ENCODE data around the gene ATRN.
"Not testable (repeated sequence)": the region's sequence is repeated elsewhere in the genome, so short reads cannot be mapped to it uniquely, and the experiment has no call there.

ATRN gene

DNA sequence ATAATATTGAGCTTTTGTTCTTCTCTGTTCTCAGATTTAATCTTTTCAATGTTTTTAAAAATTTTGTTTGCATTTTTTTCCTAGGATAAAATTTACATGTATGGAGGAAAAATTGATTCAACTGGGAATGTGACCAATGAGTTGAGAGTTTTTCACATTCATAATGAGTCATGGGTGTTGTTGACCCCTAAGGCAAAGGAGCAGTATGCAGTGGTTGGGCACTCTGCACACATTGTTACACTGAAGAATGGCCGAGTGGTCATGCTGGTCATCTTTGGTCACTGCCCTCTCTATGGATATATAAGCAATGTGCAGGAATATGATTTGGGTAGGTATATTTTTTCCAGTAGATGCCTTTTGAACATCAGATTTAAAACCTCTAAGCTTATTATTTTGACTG is 89.8 kb downstream of the ATRN start:
- DNase-seq (ENCODE audit: insufficient read length, low spot score) (no peak), FAIRE-seq (no peak)

GRCh38 chr20:3563133-3563532 is 92.3 kb downstream of the ATRN start:
- no peak for DNase-seq (ENCODE audit: insufficient read length, low spot score)
- no peak for FAIRE-seq

DNA sequence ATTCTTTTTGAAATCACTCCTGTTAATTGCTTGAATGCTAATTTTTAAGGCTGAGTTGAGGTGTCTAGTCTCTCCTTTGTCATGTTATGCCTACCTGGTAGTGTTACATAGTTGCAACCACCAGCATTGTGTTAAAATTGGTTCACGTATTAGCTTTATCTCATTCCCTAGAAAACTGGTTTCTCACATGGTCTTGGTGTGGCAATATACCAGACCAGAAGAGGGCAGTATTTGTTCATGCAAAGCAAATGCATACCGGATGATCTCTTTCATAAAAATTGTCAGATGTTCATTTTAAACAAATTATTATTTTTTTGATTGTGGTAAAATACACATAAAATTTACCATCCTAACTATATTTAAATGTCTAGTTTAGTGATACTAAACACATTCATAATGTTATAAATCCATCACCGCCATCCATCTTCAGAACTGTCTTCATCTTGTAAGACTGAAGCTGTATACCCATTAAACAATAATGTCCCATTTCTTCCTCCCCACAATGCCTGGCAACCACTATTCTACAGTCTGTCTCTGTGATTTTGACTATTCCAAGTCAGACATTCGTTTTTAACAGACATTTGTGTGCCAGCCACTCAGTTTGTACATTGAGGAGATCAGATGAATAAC is 92.8 kb downstream of the ATRN start:
- FAIRE-seq (peak; percentile 83), DNase-seq (ENCODE audit: insufficient read length, low spot score) (peak; percentile 10)

- FAIRE-seq, result no peak
- no peak for DNase-seq (ENCODE audit: insufficient read length, low spot score)
Measured at GRCh38 chr20:3565851-3566250, 95.0 kb downstream of the ATRN start.

GRCh38 chr20:3572151-3572550 is 101.3 kb downstream of the ATRN start:
- FAIRE-seq (no peak), DNase-seq (ENCODE audit: insufficient read length, low spot score) (no peak)

DNA sequence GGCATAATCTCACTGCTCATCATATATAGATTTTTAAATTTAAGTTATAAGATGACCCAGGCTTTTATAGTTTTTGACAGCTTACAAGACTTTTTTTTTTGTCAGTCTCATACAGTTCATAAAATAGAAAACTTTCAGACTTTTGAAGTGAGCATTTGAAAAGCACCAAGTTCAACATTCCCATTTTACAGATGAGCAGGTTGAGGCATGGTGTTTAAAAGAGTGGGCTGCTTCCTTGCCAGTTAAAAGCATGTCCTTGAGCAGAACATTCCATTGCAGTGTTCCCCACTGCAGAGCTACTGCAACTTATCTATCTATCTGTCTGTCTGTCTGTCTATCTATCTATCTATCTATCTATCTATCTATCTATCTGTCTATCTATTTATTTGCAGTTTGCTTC is 105.5 kb downstream of the ATRN start:
- FAIRE-seq, result no peak
- no peak for DNase-seq (ENCODE audit: insufficient read length, low spot score)

- FAIRE-seq (no peak), DNase-seq (ENCODE audit: insufficient read length, low spot score) (no peak)
Measured at GRCh38 chr20:3577366-3577765, 106.5 kb downstream of the ATRN start.

- no peak for DNase-seq (ENCODE audit: insufficient read length, low spot score)
Measured at GRCh38 chr20:3580412-3580811, 109.6 kb downstream of the ATRN start.

GRCh38 chr20:3583765-3584164 is 112.9 kb downstream of the ATRN start:
- FAIRE-seq (no peak), DNase-seq (ENCODE audit: insufficient read length, low spot score) (no peak)

More at GRCh38 chr20:3580412-3580811, 109.6 kb downstream of the ATRN start:
- no peak for FAIRE-seq

DNA sequence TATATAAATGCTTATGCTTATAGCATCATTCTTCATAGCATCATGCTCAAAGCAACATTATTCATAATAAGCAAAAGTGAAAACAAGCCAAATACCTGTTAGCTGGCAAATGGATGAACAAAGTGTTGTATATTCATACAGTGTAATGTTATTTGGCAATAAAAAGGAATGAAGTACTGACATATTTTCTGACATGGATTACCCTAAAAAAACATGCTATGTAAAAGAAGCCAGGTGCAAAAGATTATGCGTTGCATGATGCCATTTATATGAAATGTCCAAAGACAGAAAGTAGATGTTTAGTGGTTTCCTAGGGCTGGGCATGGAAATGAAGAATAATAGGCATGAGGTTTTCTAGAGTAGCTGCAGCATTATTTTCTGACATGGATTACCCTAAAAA is 115.3 kb downstream of the ATRN start:
- no peak for DNase-seq (ENCODE audit: insufficient read length, low spot score)

DNA sequence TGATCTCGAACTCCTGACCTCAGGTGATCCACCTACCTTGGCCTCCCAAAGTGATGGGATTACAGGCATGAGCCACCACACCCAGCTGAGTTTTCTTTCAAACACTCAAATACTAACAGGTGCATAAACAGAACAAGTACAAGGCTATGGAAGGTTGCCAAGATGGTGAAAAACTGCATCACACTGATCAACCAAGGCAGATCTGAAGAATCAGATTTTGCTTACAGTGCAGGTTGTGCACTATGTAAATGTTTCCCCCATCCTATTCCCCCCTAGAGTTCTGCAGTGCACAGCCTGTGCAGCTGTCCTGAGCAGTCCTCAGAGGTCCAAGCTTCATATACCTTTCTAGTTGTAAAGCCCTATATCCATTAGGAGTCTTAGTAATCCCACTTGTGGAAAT is 119.3 kb downstream of the ATRN start:
- FAIRE-seq (no peak), DNase-seq (ENCODE audit: insufficient read length, low spot score) (no peak)

More for the DNA sequence above, 115.3 kb downstream of the ATRN start:
- FAIRE-seq, result no peak

DNA sequence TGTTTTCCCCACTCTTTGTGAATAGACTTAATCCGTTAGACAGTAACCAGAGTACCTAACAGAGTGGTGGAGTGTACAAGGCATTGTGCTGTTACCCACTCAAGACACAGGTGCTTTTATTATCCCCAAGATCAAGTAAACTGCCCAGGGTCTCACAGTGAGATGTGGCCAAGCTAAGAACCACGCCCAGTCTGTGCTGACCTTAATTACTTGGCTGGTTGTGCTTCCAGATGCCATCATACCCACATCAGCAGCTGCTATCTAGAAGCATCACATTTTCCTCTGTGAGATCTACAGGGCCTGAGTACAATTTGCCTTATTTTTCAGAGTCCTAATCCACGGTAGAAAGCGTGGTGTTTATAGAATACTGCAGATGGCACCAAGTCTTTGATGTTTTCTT is 122.1 kb downstream of the ATRN start:
- no peak for DNase-seq (ENCODE audit: insufficient read length, low spot score)
- no peak for FAIRE-seq

- peak; percentile 14 for FAIRE-seq
Measured at GRCh38 chr20:3595541-3595940, 124.7 kb downstream of the ATRN start.

GRCh38 chr20:3603108-3603507 is 132.3 kb downstream of the ATRN start:
- DNase-seq (ENCODE audit: insufficient read length, low spot score) (no peak), FAIRE-seq (no peak)

More at GRCh38 chr20:3595541-3595940, 124.7 kb downstream of the ATRN start:
- no peak for DNase-seq (ENCODE audit: insufficient read length, low spot score)

DNA sequence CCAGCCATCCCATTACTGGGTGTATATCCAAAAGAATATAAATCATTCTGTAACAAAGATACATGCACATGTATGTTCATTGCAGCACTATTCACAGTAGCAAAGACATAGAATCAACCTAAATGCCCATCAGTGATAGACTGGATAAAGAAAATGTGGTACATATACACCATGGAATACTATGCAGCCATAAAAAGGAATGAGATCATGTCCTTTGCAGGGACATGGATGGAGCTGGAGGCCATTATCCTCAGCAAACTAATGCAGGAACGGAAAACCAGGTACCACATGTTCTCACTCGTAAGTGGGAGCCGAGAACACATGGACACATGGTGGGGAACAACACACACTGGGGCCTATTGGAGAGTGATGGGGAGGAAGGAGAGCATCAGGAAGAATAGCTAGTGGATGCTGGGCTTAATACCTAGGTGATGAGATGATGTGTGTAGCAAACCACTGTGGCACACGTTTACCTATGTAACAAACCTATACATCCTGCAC is 134.6 kb downstream of the ATRN start:
- DNase-seq (ENCODE audit: insufficient read length, low spot score); FAIRE-seq: not testable (repeated sequence)

DNA sequence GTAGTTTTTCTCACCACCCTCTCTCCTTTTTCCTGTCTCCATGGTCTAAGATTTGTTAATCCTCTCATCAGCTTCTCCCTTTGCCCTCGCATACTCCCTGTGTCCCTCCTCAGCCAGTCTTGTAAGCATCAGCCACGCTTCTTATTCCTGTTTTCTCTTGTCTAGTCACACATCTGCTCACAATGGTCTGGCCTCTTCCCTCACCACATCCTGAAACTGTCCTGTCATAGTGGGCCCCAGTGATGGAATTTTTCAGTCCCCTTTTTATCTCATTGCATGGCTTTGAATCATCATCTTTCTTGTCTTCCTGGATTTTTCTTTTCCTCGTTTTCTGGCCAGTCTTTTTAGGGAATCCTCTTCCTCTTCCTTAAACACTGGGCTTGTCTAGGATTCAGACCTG is 135.2 kb downstream of the ATRN start:
- DNase-seq (ENCODE audit: insufficient read length, low spot score), result no peak
- FAIRE-seq, result no peak

DNA sequence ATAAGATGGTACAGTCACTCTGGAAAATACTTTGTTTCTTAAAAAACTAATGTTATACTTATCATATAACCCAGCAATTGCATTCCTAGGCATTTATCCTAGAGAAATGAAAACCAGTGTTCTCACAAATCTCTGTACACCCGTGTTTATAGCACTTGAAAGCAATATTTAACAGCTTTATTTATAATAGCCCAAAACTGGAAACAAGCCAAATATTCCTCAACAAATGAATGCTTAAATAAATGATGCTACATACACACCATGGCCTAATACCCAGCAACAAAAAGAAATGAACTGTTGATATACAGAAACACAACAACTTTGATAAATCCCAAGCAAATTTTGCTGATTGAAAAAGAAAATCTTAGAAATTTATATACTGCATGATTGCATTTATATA is 141.1 kb downstream of the ATRN start:
- no peak for FAIRE-seq
- no peak for DNase-seq (ENCODE audit: insufficient read length, low spot score)

DNA sequence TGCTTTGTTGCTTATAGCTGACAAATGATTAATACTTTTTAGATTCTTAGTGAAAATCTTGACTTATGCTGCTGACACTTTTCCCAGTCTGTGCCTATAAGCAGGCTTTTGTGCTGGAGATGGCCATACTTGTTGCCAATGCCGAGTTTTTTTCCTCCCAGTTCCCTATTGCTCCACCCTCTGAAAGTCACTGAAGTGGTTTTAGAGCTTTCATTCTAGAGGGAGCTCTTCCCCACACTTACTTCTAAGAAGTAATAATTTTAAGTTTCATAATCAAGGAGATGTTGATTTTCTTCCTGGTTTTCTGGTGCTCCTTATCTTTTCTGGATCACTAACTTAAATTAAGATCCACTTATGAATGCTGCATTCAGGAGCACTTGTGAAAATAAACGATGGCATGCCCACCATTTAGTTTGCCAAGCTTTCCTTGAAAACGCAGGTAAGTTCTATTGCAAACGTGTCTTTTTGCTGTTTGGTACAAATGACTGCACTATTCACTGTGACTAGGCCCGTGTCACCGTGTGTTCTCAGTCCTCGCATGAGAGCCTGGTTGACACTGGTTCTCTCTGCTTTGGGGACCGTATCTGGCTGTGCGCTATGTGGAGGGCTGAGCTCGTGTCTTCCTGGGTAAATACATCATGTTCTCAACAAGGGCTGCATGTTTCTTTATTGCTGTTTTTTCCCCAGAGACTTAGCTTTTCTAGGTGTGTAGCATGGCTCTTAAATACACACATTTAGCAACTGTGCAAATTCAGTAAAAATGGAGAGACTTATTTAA is 142.2 kb downstream of the ATRN start:
- FAIRE-seq (no peak), DNase-seq (ENCODE audit: insufficient read length, low spot score) (no peak)

- DNase-seq (ENCODE audit: insufficient read length, low spot score) (no peak), FAIRE-seq (no peak)
Measured at GRCh38 chr20:3613821-3614440, 143.1 kb downstream of the ATRN start.

DNA sequence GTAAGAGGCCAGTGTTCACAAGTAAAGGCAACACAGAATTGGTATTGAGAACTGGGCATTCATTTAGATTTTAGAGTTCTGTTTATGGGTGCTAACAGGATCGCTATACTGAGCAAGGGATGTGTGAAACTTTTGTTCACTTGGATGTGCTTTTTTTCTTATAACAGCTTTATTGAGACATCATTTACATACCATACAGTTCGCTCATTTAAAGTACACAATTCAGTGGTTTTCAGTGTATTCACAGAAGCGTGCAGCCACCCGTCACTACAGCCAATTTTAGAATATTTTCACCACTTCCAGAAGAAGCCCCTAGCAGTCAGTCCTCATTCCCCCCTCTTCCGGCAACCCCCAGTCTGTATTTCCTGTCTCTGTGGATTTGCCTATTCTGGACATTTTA is 143.6 kb downstream of the ATRN start:
- no peak for DNase-seq (ENCODE audit: insufficient read length, low spot score)
- no peak for FAIRE-seq

GRCh38 chr20:3615171-3615840 is 144.5 kb downstream of the ATRN start:
- not testable (repeated sequence) for DNase-seq (ENCODE audit: insufficient read length, low spot score); FAIRE-seq
